HEK293 (cell line): ENCODE data around the gene OPN5.

Experiments
- CTCF ChIA-PET: fragments of 350-600 bp; formaldehyde crosslinking; extraction: SDS; loops from one replicate; lab custom pipeline; 2021; ENCODE audit warnings: antibody characterized with exemption; lab: Yijun Ruan, JAX
- POLR2A ChIA-PET: fragments of 300-600 bp; formaldehyde crosslinking; extraction: SDS; loops from one replicate; lab custom pipeline; 2020; ENCODE audit warnings: antibody characterized with exemption, inconsistent platforms; lab: Yijun Ruan, JAX
- H3K27ac ChIP-seq: fragments of 200-500 bp; sonication (Bioruptor generic); 2 replicates; pipeline ENCODE4 v1.5.1; 2014; ENCODE audit warnings: low read depth, low read length, control low read depth, inconsistent platforms; ENCODE audit errors: extremely low read depth
- H3K36me3 ChIP-seq, 2 experiments: fragments of 200-500 bp in 1 of 2; sonication (Bioruptor generic) in 1 of 2; 1 replicate in 1 of 2; 2 replicates in 1 of 2; pipeline ENCODE4 v1.5.1; 2014 to 2017; ENCODE audit warnings: inconsistent platforms in 2 of 2, low read length in 2 of 2; ENCODE audit not compliant: control insufficient read depth in 2 of 2, insufficient read depth in 1 of 2
- H3K4me1 ChIP-seq: fragments of 200-500 bp; sonication (Bioruptor generic); 2 replicates; pipeline ENCODE4 v1.5.1; 2014; ENCODE audit warnings: mild to moderate bottlenecking, low read length, inconsistent platforms; ENCODE audit not compliant: control insufficient read depth, insufficient read depth
- H3K4me3 ChIP-seq: 2 replicates; pipeline ENCODE4 v1.5.1; 2011; ENCODE audit warnings: low read depth, mild to moderate bottlenecking, control low read depth, low read length, moderate library complexity
- H3K9me3 ChIP-seq: fragments of 200-500 bp; sonication (Bioruptor generic); 2 replicates; pipeline ENCODE4 v1.5.1; 2014; ENCODE audit warnings: low read depth, low read length, inconsistent platforms; ENCODE audit not compliant: control insufficient read depth, insufficient read depth
- GLIS1 ChIP-seq: fragments of 450-650 bp; formaldehyde crosslinking; IDR thresholded peaks from 2 replicates; pipeline ENCODE4 v1.5.1; 2016; ENCODE audit warnings: missing biosample characterization, missing genetic modification characterization
- KLF7 ChIP-seq: fragments of 450-650 bp; formaldehyde crosslinking; IDR thresholded peaks from 2 replicates; pipeline ENCODE4 v1.5.1; 2016; ENCODE audit warnings: missing biosample characterization, missing genetic modification characterization, borderline replicate concordance
- KLF8 ChIP-seq: fragments of 450-650 bp; formaldehyde crosslinking; IDR thresholded peaks from 2 replicates; pipeline ENCODE4 v1.5.1; 2016; ENCODE audit warnings: missing biosample characterization, missing genetic modification characterization
- MEIS1 ChIP-seq: sonication (generic); formaldehyde crosslinking; IDR thresholded peaks from 2 replicates; pipeline ENCODE4 v1.8.1; 2022; ENCODE audit warnings: missing genetic modification reagents, mild to moderate bottlenecking, borderline replicate concordance
- PRDM1 ChIP-seq: fragments of 450-650 bp; formaldehyde crosslinking; IDR thresholded peaks from 2 replicates; pipeline ENCODE4; 2016; ENCODE audit warnings: missing biosample characterization, missing genetic modification characterization
- PRDM2 ChIP-seq: fragments of 450-650 bp; formaldehyde crosslinking; IDR thresholded peaks from 2 replicates; pipeline ENCODE4 v1.5.1; 2016; ENCODE audit warnings: missing biosample characterization, missing genetic modification characterization, borderline replicate concordance
- ZFP69B ChIP-seq: fragments of 450-650 bp; formaldehyde crosslinking; IDR thresholded peaks from 2 replicates; pipeline ENCODE4 v1.5.1; 2016; ENCODE audit warnings: missing biosample characterization, missing genetic modification characterization
- ZNF10 ChIP-seq: fragments of 450-650 bp; formaldehyde crosslinking; IDR thresholded peaks from 2 replicates; pipeline ENCODE4 v1.5.1; 2017; ENCODE audit warnings: missing biosample characterization, missing genetic modification characterization
- ZNF121 ChIP-seq: fragments of 450-650 bp; formaldehyde crosslinking; IDR thresholded peaks from 2 replicates; pipeline ENCODE4 v1.5.1; 2016; ENCODE audit warnings: missing biosample characterization, missing genetic modification characterization
- ZNF138 ChIP-seq: fragments of 450-650 bp; formaldehyde crosslinking; IDR thresholded peaks from 2 replicates; pipeline ENCODE4 v1.5.1; 2016; ENCODE audit warnings: missing biosample characterization, missing genetic modification characterization, borderline replicate concordance
- ZNF146 ChIP-seq: fragments of 450-650 bp; formaldehyde crosslinking; IDR thresholded peaks from 2 replicates; pipeline ENCODE4 v1.5.1; 2016; ENCODE audit warnings: missing biosample characterization, missing genetic modification characterization
- ZNF184 ChIP-seq: fragments of 450-650 bp; IDR thresholded peaks from 2 replicates; pipeline ENCODE4 v1.5.1; 2018; ENCODE audit warnings: missing biosample characterization, mild to moderate bottlenecking, missing genetic modification characterization
- ZNF280C ChIP-seq: fragments of 450-650 bp; formaldehyde crosslinking; IDR thresholded peaks from 2 replicates; pipeline ENCODE4 v1.5.1; 2016; ENCODE audit warnings: missing biosample characterization, missing genetic modification characterization
- ZNF394 ChIP-seq: fragments of 450-650 bp; formaldehyde crosslinking; IDR thresholded peaks from 2 replicates; pipeline ENCODE4 v1.5.1; 2016; ENCODE audit warnings: missing biosample characterization, missing genetic modification characterization, mild to moderate bottlenecking, moderate library complexity, borderline replicate concordance
- ZNF549 ChIP-seq: fragments of 450-650 bp; IDR thresholded peaks from 2 replicates; pipeline ENCODE4 v1.5.1; 2018; ENCODE audit warnings: missing biosample characterization, missing genetic modification characterization, mild to moderate bottlenecking, inconsistent platforms, moderate library complexity
- ZNF560 ChIP-seq: fragments of 450-650 bp; formaldehyde crosslinking; IDR thresholded peaks from 2 replicates; pipeline ENCODE4 v1.5.1; 2017; ENCODE audit warnings: missing biosample characterization, missing genetic modification characterization, borderline replicate concordance
- ZNF561 ChIP-seq: fragments of 450-650 bp; IDR thresholded peaks from 2 replicates; pipeline ENCODE4 v1.5.1; 2018; ENCODE audit warnings: missing biosample characterization, missing genetic modification characterization, borderline replicate concordance
- ZNF571 ChIP-seq: fragments of 450-650 bp; formaldehyde crosslinking; IDR thresholded peaks from 2 replicates; pipeline ENCODE4 v1.5.0; 2017; ENCODE audit warnings: missing biosample characterization, missing genetic modification characterization
- ZNF677 ChIP-seq: fragments of 450-650 bp; IDR thresholded peaks from 2 replicates; pipeline ENCODE4 v1.5.0; 2018; ENCODE audit warnings: missing biosample characterization, mild to moderate bottlenecking, missing genetic modification characterization, moderate library complexity
- ZSCAN16 ChIP-seq: fragments of 450-650 bp; formaldehyde crosslinking; IDR thresholded peaks from 2 replicates; pipeline ENCODE4 v1.5.1; 2016; ENCODE audit warnings: missing biosample characterization, missing genetic modification characterization
- ZSCAN4 ChIP-seq: fragments of 450-650 bp; formaldehyde crosslinking; IDR thresholded peaks from 2 replicates; pipeline ENCODE4 v1.5.1; 2017; ENCODE audit warnings: missing biosample characterization, missing genetic modification characterization
- ZXDB ChIP-seq: fragments of 450-650 bp; formaldehyde crosslinking; IDR thresholded peaks from 2 replicates; pipeline ENCODE4 v1.5.1; 2016; ENCODE audit warnings: missing biosample characterization, missing genetic modification characterization
- TF ChIP-seq, protein P1 (sequence below): fragments of 450-650 bp; IDR thresholded peaks from 2 replicates; pipeline ENCODE4 v1.5.1; 2018; ENCODE audit warnings: missing biosample characterization, missing genetic modification characterization

OPN5 gene

GRCh38 chr6:47734831-47735481 is 46.9 kb upstream of the OPN5 start:
- H3K9me3 ChIP-seq: no peaks in the 10 kb centered on the region
- TF ChIP-seq ZNF10 (no peak), ZNF280C (tag by site-specific recombination) (no peak), ZNF549 (tag by site-specific recombination) (no peak), ZNF184 (no peak), ZNF560 (tag by site-specific recombination) (no peak), ZXDB (tag by site-specific recombination) (no peak), ZNF571 (tag by site-specific recombination) (no peak), ZNF146 (tag by site-specific recombination) (no peak), GLIS1 (tag by site-specific recombination) (no peak), PRDM1 (tag by site-specific recombination) (no peak), KLF7 (tag by site-specific recombination) (no peak)
- H3K4me1 ChIP-seq: no peaks in the 10 kb centered on the region
- CTCF ChIA-PET: interaction anchor here (0.6 to 4.4 kb wide), 30 partner anchors 9 to 335 kb away, joined by 3 to 122 read pairs (median 6); partner anchors contain the start of gene OPN5
- no peak overlapping the region for H3K4me3 ChIP-seq
- POLR2A ChIA-PET: interaction anchor here (1.3 to 1.6 kb wide), 2 partner anchors 104 to 257 kb away, joined by 4 to 6 read pairs; partner anchors contain the start of gene CD2AP
- H3K27ac ChIP-seq: no peak overlapping the region
- no peaks in the 10 kb centered on the region for H3K36me3 ChIP-seq

- Histone ChIP-seq H3K4me1 (no peaks in the 10 kb centered on the region), H3K36me3 (no peaks in the 10 kb centered on the region), H3K9me3 (no peaks in the 10 kb centered on the region), H3K27ac (no peak overlapping the region), H3K4me3 (no peak overlapping the region)
- CTCF ChIA-PET: interaction anchor here (1.2 kb wide), 1 partner anchor 104 kb away, joined by 3 read pairs; no protein-coding TSS in a partner anchor
- POLR2A ChIA-PET: no interaction called here
- TF ChIP-seq ZFP69B (tag by site-specific recombination) (no peak), ZSCAN16 (tag by site-specific recombination) (no peak), ZNF394 (no peak), ZNF561 (tag by site-specific recombination) (no peak), KLF7 (tag by site-specific recombination) (no peak), ZSCAN4 (tag by site-specific recombination) (no peak), MEIS1 (CRISPR knock-in tag) (no peak), PRDM2 (no peak), KLF8 (tag by site-specific recombination) (no peak), ZNF121 (tag by site-specific recombination) (no peak), ZNF677 (tag by site-specific recombination) (no peak), ZNF138 (no peak)
- TF ChIP-seq, protein P1, sequence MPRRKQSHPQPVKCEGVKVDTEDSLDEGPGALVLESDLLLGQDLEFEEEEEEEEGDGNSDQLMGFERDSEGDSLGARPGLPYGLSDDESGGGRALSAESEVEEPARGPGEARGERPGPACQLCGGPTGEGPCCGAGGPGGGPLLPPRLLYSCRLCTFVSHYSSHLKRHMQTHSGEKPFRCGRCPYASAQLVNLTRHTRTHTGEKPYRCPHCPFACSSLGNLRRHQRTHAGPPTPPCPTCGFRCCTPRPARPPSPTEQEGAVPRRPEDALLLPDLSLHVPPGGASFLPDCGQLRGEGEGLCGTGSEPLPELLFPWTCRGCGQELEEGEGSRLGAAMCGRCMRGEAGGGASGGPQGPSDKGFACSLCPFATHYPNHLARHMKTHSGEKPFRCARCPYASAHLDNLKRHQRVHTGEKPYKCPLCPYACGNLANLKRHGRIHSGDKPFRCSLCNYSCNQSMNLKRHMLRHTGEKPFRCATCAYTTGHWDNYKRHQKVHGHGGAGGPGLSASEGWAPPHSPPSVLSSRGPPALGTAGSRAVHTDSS (tag by site-specific recombination): no peak
Measured at GRCh38 chr6:47736083-47736700, 45.6 kb upstream of the OPN5 start.
